VCaP (cell line): Measurements from ENCODE around the gene ESPL1.

Source experiments
- H3K27ac ChIP-seq: fragments of 450-650 bp; 2 replicates; pipeline ENCODE4 v1.5.1; 2017
- CTCF ChIP-seq: fragments of 450-650 bp; conservative IDR thresholded peaks from 2 replicates; pipeline ENCODE4 v1.5.1; 2017; ENCODE audit warnings: mild to moderate bottlenecking, moderate library complexity

The ESPL1 gene

GRCh38 chr12:53239643-53240258, 28.3 kb upstream of the ESPL1 start:
- H3K27ac ChIP-seq = no peak overlapping the region
- TF ChIP-seq CTCF = no peak

GRCh38 chr12:53241623-53242412, 26.3 kb upstream of the ESPL1 start:
- no peak for TF ChIP-seq CTCF
- no peak overlapping the region for H3K27ac ChIP-seq

GRCh38 chr12:53244337-53244736, 23.8 kb upstream of the ESPL1 start:
- no peak overlapping the region for H3K27ac ChIP-seq
- no peak for TF ChIP-seq CTCF

GRCh38 chr12:53245286-53245685, 22.8 kb upstream of the ESPL1 start:
- no peak for TF ChIP-seq CTCF
- no peak overlapping the region for H3K27ac ChIP-seq

GRCh38 chr12:53251477-53252348, 16.4 kb upstream of the ESPL1 start:
- peak overlapping the region; percentile 88 for H3K27ac ChIP-seq
- TF ChIP-seq CTCF = peak; percentile 51

GRCh38 chr12:53252349-53252916, 15.7 kb upstream of the ESPL1 start:
- no peak; the same call in 1 of the 2 replicates for TF ChIP-seq CTCF
- H3K27ac ChIP-seq = peak overlapping the region; percentile 88

GRCh38 chr12:53253298-53253697, 14.8 kb upstream of the ESPL1 start:
- TF ChIP-seq CTCF = no peak
- peak overlapping the region; percentile 88 for H3K27ac ChIP-seq
